ACC112 (cell line): Measurements from ENCODE around the gene THOC5.
"Not testable (repeated sequence)": the region's sequence is repeated elsewhere in the genome, so short reads cannot be mapped to it uniquely, and the experiment has no call there.

Experiments used
- H2AFZ ChIP-seq: fragments of 200-600 bp; sonication (generic); one replicate; pipeline ENCODE4 v1.6.0; 2017; ENCODE audit warnings: antibody characterized with exemption, low read length; ENCODE audit not compliant: unreplicated experiment
- H3K27ac ChIP-seq: fragments of 200-600 bp; sonication (generic); 2 replicates; pipeline ENCODE4 v1.5.1; 2014; ENCODE audit warnings: low read depth, mild to moderate bottlenecking, antibody characterized with exemption, low read length, moderate library complexity
- H3K27me3 ChIP-seq: fragments of 200-600 bp; sonication (generic); 2 replicates; pipeline ENCODE4 v1.6.1; 2014; ENCODE audit warnings: mild to moderate bottlenecking, antibody characterized with exemption, low read length, moderate library complexity, mixed read lengths; ENCODE audit not compliant: insufficient read depth
- H3K36me3 ChIP-seq: fragments of 200-600 bp; sonication (generic); 2 replicates; pipeline ENCODE4 v1.6.1; 2016; ENCODE audit warnings: mild to moderate bottlenecking, antibody characterized with exemption, low read length, moderate library complexity, mixed read lengths; ENCODE audit not compliant: insufficient read depth
- H3K4me1 ChIP-seq: fragments of 200-600 bp; sonication (generic); one replicate; pipeline ENCODE4 v1.6.1; 2016; ENCODE audit warnings: low read length, mixed read lengths; ENCODE audit not compliant: insufficient read depth, unreplicated experiment, control insufficient read depth
- H3K4me3 ChIP-seq: fragments of 200-600 bp; sonication (generic); 2 replicates; pipeline ENCODE4 v1.5.1; 2014; ENCODE audit warnings: mild to moderate bottlenecking, low read depth, low read length
- H3K79me2 ChIP-seq: fragments of 200-600 bp; sonication (generic); one replicate; pipeline ENCODE4 v1.6.0; 2016; ENCODE audit warnings: low read length; ENCODE audit not compliant: control insufficient read depth, unreplicated experiment, insufficient read depth

The THOC5 gene

GRCh38 chr22:29559030-29559429 is 5.5 kb upstream of the THOC5 start:
- Histone ChIP-seq H3K79me2 (no peaks in the 10 kb centered on the region), H3K4me3 (no peak overlapping the region), H3K27me3 (no peaks in the 10 kb centered on the region), H3K27ac (no peak overlapping the region), H2AFZ (no peak overlapping the region), H3K4me1 (no peaks in the 10 kb centered on the region), H3K36me3 (no peaks in the 10 kb centered on the region)

GRCh38 chr22:29555065-29555644 is 1.6 kb upstream of the THOC5 start:
- Histone ChIP-seq H2AFZ (no peak overlapping the region), H3K27me3 (no peaks in the 10 kb centered on the region), H3K27ac (no peak overlapping the region), H3K4me1 (no peaks in the 10 kb centered on the region), H3K79me2 (peaks cover 3% of the 10 kb centered on the region), H3K36me3 (no peaks in the 10 kb centered on the region), H3K4me3 (no peak overlapping the region)

- not testable (repeated sequence) for H3K27me3 ChIP-seq
These were observed 1.2 kb downstream of the THOC5 start for GRCh38 chr22:29552357-29552756.

GRCh38 chr22:29550005-29550404 is 3.6 kb downstream of the THOC5 start:
- no peaks in the 10 kb centered on the region for H3K27me3 ChIP-seq
- no peaks in the 10 kb centered on the region for H3K36me3 ChIP-seq
- no peak overlapping the region for H2AFZ ChIP-seq
- peaks cover 8% of the 10 kb centered on the region for H3K79me2 ChIP-seq
- no peak overlapping the region for H3K4me3 ChIP-seq
- no peaks in the 10 kb centered on the region for H3K4me1 ChIP-seq
- no peak overlapping the region for H3K27ac ChIP-seq

More at GRCh38 chr22:29552357-29552756, 1.2 kb downstream of the THOC5 start:
- H3K4me3 ChIP-seq: 0 out of 2 replicates have a peak overlapping the region, but pooled peaks have one; percentile 91
- H3K36me3 ChIP-seq, H3K4me1 ChIP-seq, H2AFZ ChIP-seq, H3K79me2 ChIP-seq, H3K27ac ChIP-seq: not testable (repeated sequence)

GRCh38 chr22:29545045-29545444 is 8.5 kb downstream of the THOC5 start:
- not testable (repeated sequence) for H2AFZ ChIP-seq, H3K4me3 ChIP-seq, H3K27me3 ChIP-seq, H3K27ac ChIP-seq, H3K36me3 ChIP-seq, H3K4me1 ChIP-seq, H3K79me2 ChIP-seq

- H3K27ac ChIP-seq: no peak overlapping the region
- no peaks in the 10 kb centered on the region for H3K36me3 ChIP-seq
These were observed 11.7 kb downstream of the THOC5 start for GRCh38 chr22:29541845-29542244.

GRCh38 chr22:29539105-29539504 is 14.5 kb downstream of the THOC5 start:
- H3K27ac ChIP-seq: no peak overlapping the region
- H3K79me2 ChIP-seq: no peaks in the 10 kb centered on the region
- no peak overlapping the region for H2AFZ ChIP-seq
- no peaks in the 10 kb centered on the region for H3K27me3 ChIP-seq
- H3K4me1 ChIP-seq: no peaks in the 10 kb centered on the region
- H3K4me3 ChIP-seq: no peak overlapping the region
- peaks cover 7% of the 10 kb centered on the region for H3K36me3 ChIP-seq

More at GRCh38 chr22:29541845-29542244, 11.7 kb downstream of the THOC5 start:
- no peak overlapping the region for H3K4me3 ChIP-seq
- H3K79me2 ChIP-seq: no peaks in the 10 kb centered on the region
- H2AFZ ChIP-seq: no peak overlapping the region
- no peaks in the 10 kb centered on the region for H3K27me3 ChIP-seq
- H3K4me1 ChIP-seq: no peaks in the 10 kb centered on the region

- Histone ChIP-seq H3K4me1 (no peaks in the 10 kb centered on the region), H2AFZ (no peak overlapping the region), H3K27ac (no peak overlapping the region), H3K4me3 (no peak overlapping the region), H3K36me3 (peaks cover 18% of the 10 kb centered on the region), H3K27me3 (no peaks in the 10 kb centered on the region), H3K79me2 (no peaks in the 10 kb centered on the region)
These were observed 17.1 kb downstream of the THOC5 start for GRCh38 chr22:29536411-29536810.

- H2AFZ ChIP-seq: no peak overlapping the region
- H3K4me1 ChIP-seq: no peaks in the 10 kb centered on the region
- H3K27me3 ChIP-seq: no peaks in the 10 kb centered on the region
- H3K36me3 ChIP-seq: peaks cover 18% of the 10 kb centered on the region
- H3K4me3 ChIP-seq: no peak overlapping the region
- H3K27ac ChIP-seq: no peak overlapping the region
- no peaks in the 10 kb centered on the region for H3K79me2 ChIP-seq
These were observed 22.1 kb downstream of the THOC5 start for GRCh38 chr22:29531419-29531818.

GRCh38 chr22:29530716-29531115 is 22.8 kb downstream of the THOC5 start:
- no peaks in the 10 kb centered on the region for H3K79me2 ChIP-seq
- peaks cover 14% of the 10 kb centered on the region for H3K36me3 ChIP-seq
- no peak overlapping the region for H3K4me3 ChIP-seq
- H3K27me3 ChIP-seq: no peaks in the 10 kb centered on the region
- no peak overlapping the region for H3K27ac ChIP-seq
- H2AFZ ChIP-seq: no peak overlapping the region
- H3K4me1 ChIP-seq: no peaks in the 10 kb centered on the region

- Histone ChIP-seq H3K4me3 (no peak overlapping the region), H2AFZ (no peak overlapping the region), H3K36me3 (peaks cover 5% of the 10 kb centered on the region; the same call in 1 of the 2 replicates), H3K27me3 (no peaks in the 10 kb centered on the region), H3K79me2 (no peaks in the 10 kb centered on the region), H3K4me1 (no peaks in the 10 kb centered on the region), H3K27ac (no peak overlapping the region)
These were observed 25.4 kb downstream of the THOC5 start for GRCh38 chr22:29528144-29528543.
